HCT116 (cell line): ENCODE results near the gene SCT. TPM values are rescaled to one million over a fixed set of nuclear protein-coding genes. Genes with fewer than 3 reads are reported as not detected.

Experiments
- ATAC-seq: fragments of 200-7000 bp; cut with Tn5 transposase; 2 replicates; pipeline ENCODE4 v1.9.1; 2020; ENCODE audit warnings: mild to moderate bottlenecking, moderate library complexity
- BruUV-seq: library from RNA; stranded (reverse); fragments of 400-500 nt; replicated peaks from 2 replicates; lab custom pipeline; 2021; lab: Mats Ljungman, UMichigan
- CTCF ChIA-PET: fragments of 300-600 bp; sonication (Branson Sonifier 250); formaldehyde crosslinking; loops from one replicate; lab custom pipeline; 2021; ENCODE audit warnings: antibody characterized with exemption; lab: Charles Lee
- POLR2A ChIA-PET: fragments of 300-600, 350-600 bp; sonication (Branson Sonifier 250); formaldehyde crosslinking; loops from one replicate; lab custom pipeline; 2021; ENCODE audit warnings: antibody characterized with exemption; lab: Charles Lee
- RAD21 ChIA-PET, 2 experiments: fragments of 300-600 bp; sonication (Branson Sonifier 250); formaldehyde crosslinking; loops; one replicate each; lab custom pipeline; 2023; ENCODE audit warnings: low total read pairs in 2 of 2; ENCODE audit not compliant: uncharacterized antibody in 2 of 2, unreplicated experiment in 2 of 2, low non-redundant PET in 1 of 2; lab: Charles Lee
- DNase-seq: peaks from one replicate; pipeline ENCODE4 v3.0.0-alpha.2; 2010; ENCODE audit warnings: low read depth, low spot score
- H2AFZ ChIP-seq: fragments of 200-600 bp; shearing (Covaris generic), sonication (generic); 2 replicates; pipeline ENCODE4 v1.6.1; 2017; ENCODE audit warnings: low read depth, mixed run types, mixed read lengths, antibody characterized with exemption, low read length; ENCODE audit not compliant: poor library complexity, severe bottlenecking
- H3K27ac ChIP-seq: 2 replicates; pipeline ENCODE4 v1.5.1; 2012; ENCODE audit warnings: low read depth, low read length
- H3K27me3 ChIP-seq: fragments of 200-600 bp; sonication (generic); 2 replicates; pipeline ENCODE4 v1.6.1; 2016; ENCODE audit warnings: mixed run types, low read length, mixed read lengths; ENCODE audit not compliant: insufficient read depth
- H3K36me3 ChIP-seq, 2 experiments: fragments of 200-500 bp in 1 of 2; fragments of 200-600 bp in 1 of 2; sonication (Bioruptor generic) in 1 of 2; sonication (generic) in 1 of 2; 2 replicates each; pipeline versions ENCODE4 v1.5.1 to v1.6.1; 2014 to 2016; ENCODE audit warnings: low read length in 2 of 2, inconsistent platforms in 1 of 2, mixed read lengths in 1 of 2, mixed run types in 1 of 2; ENCODE audit not compliant: insufficient read depth in 2 of 2, control insufficient read depth in 1 of 2
- H3K4me1 ChIP-seq, 2 experiments: fragments of 200-600 bp in 1 of 2; sonication (generic) in 1 of 2; 2 replicates each; pipeline versions ENCODE4 v1.5.1 to v1.6.1; 2012 to 2017; ENCODE audit warnings: low read length in 2 of 2, inconsistent platforms in 1 of 2, mild to moderate bottlenecking in 1 of 2, mixed read lengths in 1 of 2, mixed run types in 1 of 2, moderate library complexity in 1 of 2; ENCODE audit not compliant: insufficient read depth in 2 of 2, control insufficient read depth in 1 of 2
- H3K4me2 ChIP-seq: fragments of 200-600 bp; sonication (generic); 2 replicates; pipeline ENCODE4 v1.6.1; 2017; ENCODE audit warnings: mixed run types, low read length, mixed read lengths
- H3K4me3 ChIP-seq, 2 experiments: fragments of 200-600 bp in 1 of 2; sonication (generic) in 1 of 2; replicated peaks in 1 of 2; 2 replicates each; pipeline ENCODE4 v1.5.1; 2011 to 2016; ENCODE audit warnings: low read length in 2 of 2, control low read depth in 1 of 2, low read depth in 1 of 2, mild to moderate bottlenecking in 1 of 2, mixed read lengths in 1 of 2, mixed run types in 1 of 2
- H3K79me2 ChIP-seq: fragments of 200-600 bp; sonication (generic); 2 replicates; pipeline ENCODE4 v1.6.1; 2017; ENCODE audit warnings: mild to moderate bottlenecking, mixed run types, low read length, moderate library complexity, mixed read lengths; ENCODE audit not compliant: insufficient read depth
- H3K9ac ChIP-seq: fragments of 200-600 bp; sonication (generic); 2 replicates; pipeline ENCODE4 v1.6.1; 2016; ENCODE audit warnings: low read length, mixed read lengths
- H3K9me2 ChIP-seq: fragments of 200-600 bp; sonication (generic), shearing (Covaris generic); 2 replicates; pipeline ENCODE4 v1.6.1; 2017; ENCODE audit warnings: mixed run types, mild to moderate bottlenecking, moderate library complexity; ENCODE audit not compliant: insufficient read depth
- H3K9me3 ChIP-seq, 2 experiments: fragments of 200-500 bp in 1 of 2; fragments of 200-600 bp in 1 of 2; sonication (Bioruptor generic) in 1 of 2; sonication (generic) in 1 of 2; 2 replicates each; pipeline ENCODE4 v1.6.1; 2014 to 2017; ENCODE audit warnings: low read length in 2 of 2, mixed read lengths in 2 of 2, inconsistent platforms in 1 of 2, low read depth in 1 of 2, mild to moderate bottlenecking in 1 of 2, mixed run types in 1 of 2, moderate library complexity in 1 of 2; ENCODE audit not compliant: control insufficient read depth in 1 of 2, insufficient read depth in 1 of 2
- H4K20me1 ChIP-seq: fragments of 200-600 bp; sonication (generic), shearing (Covaris generic); 2 replicates; pipeline ENCODE4 v1.6.1; 2017; ENCODE audit warnings: mixed run types, mild to moderate bottlenecking, moderate library complexity; ENCODE audit not compliant: insufficient read depth
- POLR2AphosphoS5 ChIP-seq: IDR thresholded peaks from 2 replicates; pipeline ENCODE4 v1.6.1; 2011; ENCODE audit warnings: mild to moderate bottlenecking, low read depth, low read length, moderate library complexity
- RAD21 ChIP-seq: IDR thresholded peaks from 2 replicates; pipeline ENCODE4 v1.6.1; 2012; ENCODE audit warnings: low read depth, mild to moderate bottlenecking
- intact Hi-C: fragments of 100-400 bp; cut with micrococcal nuclease; formaldehyde crosslinking; loops from 2 replicates; pipeline ENCODE4 v1.10.0; 2022
- total RNA-seq: library from RNA; stranded (reverse); gene quantifications from one replicate; pipeline ENCODE4 v1.2.1, GENCODE V29; 2021; ENCODE audit not compliant: unreplicated experiment
- TF ChIP-seq, protein P1 (sequence below): IDR thresholded peaks from 2 replicates; pipeline ENCODE4 v1.6.1; 2012

The SCT gene
- total RNA-seq, 1 experiment from 2014 or later = not detected

DNA sequence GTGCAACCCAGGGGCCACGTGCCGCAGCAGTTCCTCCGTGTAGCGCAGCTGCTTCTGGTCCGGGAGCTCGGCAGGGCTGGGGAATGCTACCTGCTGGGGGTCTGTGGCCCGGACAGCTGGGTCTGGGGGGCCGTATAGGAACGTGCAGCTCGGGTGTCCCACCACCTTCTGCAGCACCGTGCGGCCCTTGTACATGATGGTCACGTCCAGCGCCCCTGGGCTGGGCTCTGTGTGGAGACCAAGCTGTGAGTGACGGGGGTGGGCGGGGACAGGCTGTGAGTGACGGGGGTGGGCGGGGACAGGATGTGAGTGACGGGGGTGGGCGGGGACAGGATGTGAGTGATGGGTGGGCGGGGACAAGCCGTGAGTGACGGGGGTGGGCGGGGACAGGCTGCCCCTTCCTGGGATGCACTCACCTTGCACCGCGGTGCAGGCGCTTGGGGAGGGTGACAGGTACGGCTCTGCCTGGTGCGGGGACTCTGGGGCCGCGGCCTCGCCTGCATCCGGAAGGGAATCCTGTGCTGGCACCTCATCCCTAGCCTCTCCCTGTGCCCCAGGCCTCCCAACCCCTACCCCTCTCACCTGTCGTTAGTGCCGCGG is 13.5 kb downstream of the SCT start:
- intact Hi-C loops = loop anchor here (2.0 kb wide), 1 partner anchor 37 kb away; the partner anchor contains the start of gene PHRF1

DNA sequence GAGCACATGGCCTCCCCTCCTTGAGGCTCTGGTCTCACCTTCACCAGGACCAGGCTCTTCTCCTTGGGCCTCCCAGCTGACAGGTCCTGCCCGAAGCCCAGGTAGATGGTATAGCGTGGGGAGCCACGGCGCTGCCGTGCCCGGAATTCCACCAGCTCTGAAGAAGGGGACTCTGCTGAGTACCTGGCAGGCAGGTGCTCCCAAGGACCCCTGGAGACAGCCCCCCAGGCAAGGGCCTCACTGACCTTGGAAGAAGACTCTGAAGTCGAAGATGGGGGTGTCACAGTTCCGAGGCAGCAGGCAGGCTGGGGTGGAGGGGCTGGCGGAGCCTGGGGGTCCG is 14.1 kb downstream of the SCT start:
- Histone ChIP-seq H3K79me2 (peaks cover 27% of the 10 kb centered on the region; the same call in 1 of the 2 replicates), H2AFZ (no peak overlapping the region), H3K27ac (peak overlapping the region; percentile 47; the same call in 1 of the 2 replicates), H3K9ac (no peak overlapping the region), H3K9me3 (no peaks in the 10 kb centered on the region), H3K36me3 (peaks cover 20 to 23% of the 10 kb centered on the region in 2 experiments; a peak in 3 of 4 replicates), H3K4me1 (peaks cover 8 to 42% of the 10 kb centered on the region in 2 experiments), H3K9me2 (no peaks in the 10 kb centered on the region), H3K4me2 (peak overlapping the region; percentile 40; the same call in 1 of the 2 replicates), H3K27me3 (no peaks in the 10 kb centered on the region), H4K20me1 (peaks cover 13% of the 10 kb centered on the region; the same call in 1 of the 2 replicates), H3K4me3 (no peak overlapping the region)
- ATAC-seq (no peak), DNase-seq (no peak)
- ChIA-PET RAD21 (no interaction called here), POLR2A (interaction anchor here (0.6 to 1.0 kb wide), 2 partner anchors 58 to 184 kb away, joined by 3 read pairs; no protein-coding TSS in a partner anchor), CTCF (interaction anchor here (0.6 to 1.8 kb wide), 2 partner anchors 58 to 113 kb away, joined by 4 to 5 read pairs; no protein-coding TSS in a partner anchor)
- TF ChIP-seq POLR2AphosphoS5 = 0 out of 2 replicates have a peak, but pooled peaks have one; percentile 5
- no peak for TF ChIP-seq RAD21
- BruUV-seq = TSS peak; percentile 7
- intact Hi-C loops = loop anchor here (1.0 to 2.0 kb wide), 2 partner anchors 36 to 54 kb away; partner anchors contain the start of gene PHRF1

More for the DNA sequence above, 13.5 kb downstream of the SCT start:
- ATAC-seq (peak; percentile 40), DNase-seq (peak; percentile 59)
- no peak overlapping the region for H2AFZ ChIP-seq
- ChIA-PET POLR2A (interaction anchor here (0.6 to 1.0 kb wide), 2 partner anchors 59 to 183 kb away, joined by 3 read pairs; no protein-coding TSS in a partner anchor), RAD21 (no interaction called here), CTCF (interaction anchor here (0.6 to 1.8 kb wide), 2 partner anchors 59 to 113 kb away, joined by 4 to 5 read pairs; no protein-coding TSS in a partner anchor)
- H4K20me1 ChIP-seq = peaks cover 13% of the 10 kb centered on the region; the same call in 1 of the 2 replicates
- peaks cover 8 to 42% of the 10 kb centered on the region in 2 experiments for H3K4me1 ChIP-seq
- no peaks in the 10 kb centered on the region for H3K9me3 ChIP-seq
- peak overlapping the region; percentile 27 for H3K9ac ChIP-seq
- peaks cover 27% of the 10 kb centered on the region; the same call in 1 of the 2 replicates for H3K79me2 ChIP-seq
- no peaks in the 10 kb centered on the region for H3K9me2 ChIP-seq
- peak overlapping the region; percentile 41 for H3K4me2 ChIP-seq
- no peak overlapping the region for H3K4me3 ChIP-seq
- H3K27me3 ChIP-seq = no peaks in the 10 kb centered on the region
- BruUV-seq = no TSS peak
- peak; percentile 5; the same call in 1 of the 2 replicates for TF ChIP-seq POLR2AphosphoS5
- TF ChIP-seq, protein P1, sequence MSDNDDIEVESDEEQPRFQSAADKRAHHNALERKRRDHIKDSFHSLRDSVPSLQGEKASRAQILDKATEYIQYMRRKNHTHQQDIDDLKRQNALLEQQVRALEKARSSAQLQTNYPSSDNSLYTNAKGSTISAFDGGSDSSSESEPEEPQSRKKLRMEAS = no peak
- H3K27ac ChIP-seq = peak overlapping the region; percentile 47; the same call in 1 of the 2 replicates
- peaks cover 18 to 26% of the 10 kb centered on the region in 2 experiments; a peak in 3 of 4 replicates for H3K36me3 ChIP-seq
